ENCODE measurements around the gene MRPL24.

The MRPL24 gene

GRCh38 chr1:156689035-156689952 is 51.6 kb downstream of the MRPL24 start:
- peaks cover 27 to 68% (median 38%) of the 10 kb centered on the region in 5 donors for H3K27me3 ChIP-seq (ENCODE audit: control insufficient read depth in 5 of 5, insufficient read depth in 4 of 5, low read length in 5 of 5)
- no peaks in the 10 kb centered on the region for H3K9me3 ChIP-seq (ENCODE audit: control insufficient read depth in 5 of 5, low read length in 5 of 5)
- no peak overlapping the region for H3K27ac ChIP-seq (ENCODE audit: low read depth, low read length)
- no peak overlapping the region for H3K9ac ChIP-seq (ENCODE audit: low read length in 5 of 5)
- no peak overlapping the region for H3K4me3 ChIP-seq (ENCODE audit: low read depth in 1 of 5, low read length in 5 of 5)
- peaks cover 2 to 24% (median 18%) of the 10 kb centered on the region in 5 donors for H3K4me1 ChIP-seq (ENCODE audit: control insufficient read depth in 5 of 5, insufficient read depth in 5 of 5, low read length in 5 of 5)
- H3K36me3 ChIP-seq (ENCODE audit: control insufficient read depth in 5 of 5, insufficient read depth in 5 of 5, low read length in 5 of 5) = no peaks in the 10 kb centered on the region
